ENCODE results near the gene ATRIP.

GRCh38 chr3:48433472-48434118, 12.9 kb upstream of the ATRIP start:
- TF ChIP-seq CTCF (conservative IDR thresholded peaks at IDR 0.05; ENCODE audit: low read length), result no peak
- no peak for TF ChIP-seq EZH2phosphoT487 (IDR thresholded peaks at IDR 0.05; ENCODE audit: borderline replicate concordance, low read depth, low read length)

All from OCI-LY7 (cell line).